K562 (cell line): ENCODE data around the gene TEX30. TPM values are rescaled to one million over a fixed set of nuclear protein-coding genes. Genes with fewer than 3 reads are reported as not detected.
A peak's percentile ranks its signal among the peaks of the same experiment; 100 is the strongest.

Experiments used
- CREBBP ChIP-seq: IDR thresholded peaks from one replicate; pipeline ENCODE4 v1.6.1; 2012; ENCODE audit warnings: low read depth, mild to moderate bottlenecking, control low read depth, inconsistent platforms, low read length
- DEAF1 ChIP-seq: fragments of 450-650 bp; formaldehyde crosslinking; IDR thresholded peaks from 2 replicates; pipeline ENCODE4 v1.4.0; 2020; ENCODE audit warnings: mild to moderate bottlenecking, moderate library complexity
- EHMT2 ChIP-seq: fragments of 450-650 bp; IDR thresholded peaks from 2 replicates; pipeline ENCODE4 v1.6.1; 2018; ENCODE audit warnings: antibody characterized with exemption
- ID3 ChIP-seq, 2 experiments: fragments of 250-450 bp in 1 of 2; fragments of 450-650 bp in 1 of 2; sonication (Bioruptor Pico) in 1 of 2; IDR thresholded peaks; 2 replicates each; pipeline versions ENCODE4 v1.6.1 to v1.8.0; 2016 to 2021; ENCODE audit warnings: mild to moderate bottlenecking in 2 of 2, moderate library complexity in 2 of 2, missing compliant biosample characterization in 1 of 2, missing genetic modification characterization in 1 of 2
- KDM4B ChIP-seq, 2 experiments: fragments of 450-650 bp in 1 of 2; sonication (generic) in 1 of 2; IDR thresholded peaks; 2 replicates each; pipeline ENCODE4 v1.6.1; 2016 to 2017; ENCODE audit warnings: borderline replicate concordance in 2 of 2, antibody characterized with exemption in 1 of 2, low read depth in 1 of 2, mild to moderate bottlenecking in 1 of 2
- LCOR ChIP-seq: sonication (generic); formaldehyde crosslinking; IDR thresholded peaks from 2 replicates; pipeline ENCODE4 v1.8.0; 2022; ENCODE audit warnings: mild to moderate bottlenecking, missing genetic modification reagents
- MCM5 ChIP-seq: fragments of 450-650 bp; IDR thresholded peaks from 2 replicates; pipeline ENCODE4 v1.6.1; 2016; ENCODE audit warnings: low read depth
- MEIS2 ChIP-seq: fragments of 450-650 bp; IDR thresholded peaks from 2 replicates; pipeline ENCODE4 v1.6.1; 2014; ENCODE audit warnings: mild to moderate bottlenecking; ENCODE audit not compliant: partially characterized antibody
- NONO ChIP-seq, 2 experiments: fragments of 200-400 bp in 1 of 2; fragments of 450-650 bp in 1 of 2; formaldehyde crosslinking in 1 of 2; IDR thresholded peaks; 2 replicates each; pipeline ENCODE4 v1.6.1; 2017; ENCODE audit warnings: low read depth in 2 of 2, mild to moderate bottlenecking in 2 of 2, moderate library complexity in 2 of 2, low read length in 1 of 2
- PHTF2 ChIP-seq: fragments of 250-450 bp; sonication (Bioruptor Pico); IDR thresholded peaks from 2 replicates; pipeline ENCODE4 v1.5.0; 2021; ENCODE audit warnings: mild to moderate bottlenecking
- POLR2G ChIP-seq: fragments of 200-400 bp; formaldehyde crosslinking; IDR thresholded peaks from 2 replicates; pipeline ENCODE4 v1.6.1; 2017; ENCODE audit warnings: low read depth, mild to moderate bottlenecking, antibody characterized with exemption, low read length, moderate library complexity
- SMARCA4 ChIP-seq: fragments of 450-650 bp; IDR thresholded peaks from 2 replicates; pipeline ENCODE4 v1.6.1; 2016
- TBP ChIP-seq: optimal IDR thresholded peaks from 2 replicates; pipeline ENCODE3; 2011; ENCODE audit warnings: low read depth, low read length, improper control_type of control experiment
- ZNF217 ChIP-seq: sonication (generic); formaldehyde crosslinking; IDR thresholded peaks from 2 replicates; pipeline ENCODE4 v1.8.0; 2022; ENCODE audit warnings: mild to moderate bottlenecking, missing genetic modification reagents
- ZNF561 ChIP-seq: fragments of 450-650 bp; formaldehyde crosslinking; conservative IDR thresholded peaks from 2 replicates; pipeline ENCODE4 v1.4.0; 2020; ENCODE audit warnings: mild to moderate bottlenecking, moderate library complexity
- ZNF57 ChIP-seq: fragments of 450-650 bp; formaldehyde crosslinking; IDR thresholded peaks from 2 replicates; pipeline ENCODE4 v1.4.0; 2020; ENCODE audit warnings: mild to moderate bottlenecking, moderate library complexity
- polyA plus RNA-seq, 8 experiments: library from polyadenylated mRNA; depleted of rRNA in 4 of 8; stranded (reverse) in 5 of 8; unstranded in 3 of 8; fragments of >200 nt; fragmentation: Nextera tagmentation in 2 of 8; fragmentation: Illumina TruSeq in 1 of 8; extraction: Ambion mirVana in 2 of 8; extraction: Trizol in 1 of 8; gene quantifications; 2 replicates each; pipeline versions ENCODE4 v1.2.1 to v1.2.3, GENCODE V29; 2011 to 2014; ENCODE audit warnings: inconsistent platforms in 1 of 8, missing spikeins in 1 of 8
- total RNA-seq, 7 experiments: library from RNA; depleted of rRNA in 6 of 7; stranded (reverse); fragments of >200 nt in 6 of 7; fragmentation: Illumina TruSeq in 2 of 7; extraction: Trizol in 2 of 7; gene quantifications; 2 replicates each; pipeline versions ENCODE4 v1.2.1 to v1.2.3, GENCODE V29; 2011 to 2021; ENCODE audit warnings: low replicate concordance in 1 of 7
- TF ChIP-seq, protein P1 (sequence below): fragments of 250-450 bp; sonication (Bioruptor Pico); IDR thresholded peaks from 2 replicates; pipeline ENCODE4 v1.8.0; 2022; ENCODE audit warnings: inconsistent platforms, mild to moderate bottlenecking, moderate library complexity, borderline replicate concordance
- TF ChIP-seq, protein P2 (sequence below): sonication (generic); formaldehyde crosslinking; IDR thresholded peaks from 2 replicates; pipeline ENCODE4 v1.8.0; 2023; ENCODE audit warnings: missing genetic modification reagents, mild to moderate bottlenecking, borderline replicate concordance

TEX30 gene
- total and polyA plus RNA-seq, 9 of the 15 experiments (the other 6 are each of a cell fraction or from before 2014, with no cell fraction given), result 24.1 to 143 (median 37.3) TPM

DNA sequence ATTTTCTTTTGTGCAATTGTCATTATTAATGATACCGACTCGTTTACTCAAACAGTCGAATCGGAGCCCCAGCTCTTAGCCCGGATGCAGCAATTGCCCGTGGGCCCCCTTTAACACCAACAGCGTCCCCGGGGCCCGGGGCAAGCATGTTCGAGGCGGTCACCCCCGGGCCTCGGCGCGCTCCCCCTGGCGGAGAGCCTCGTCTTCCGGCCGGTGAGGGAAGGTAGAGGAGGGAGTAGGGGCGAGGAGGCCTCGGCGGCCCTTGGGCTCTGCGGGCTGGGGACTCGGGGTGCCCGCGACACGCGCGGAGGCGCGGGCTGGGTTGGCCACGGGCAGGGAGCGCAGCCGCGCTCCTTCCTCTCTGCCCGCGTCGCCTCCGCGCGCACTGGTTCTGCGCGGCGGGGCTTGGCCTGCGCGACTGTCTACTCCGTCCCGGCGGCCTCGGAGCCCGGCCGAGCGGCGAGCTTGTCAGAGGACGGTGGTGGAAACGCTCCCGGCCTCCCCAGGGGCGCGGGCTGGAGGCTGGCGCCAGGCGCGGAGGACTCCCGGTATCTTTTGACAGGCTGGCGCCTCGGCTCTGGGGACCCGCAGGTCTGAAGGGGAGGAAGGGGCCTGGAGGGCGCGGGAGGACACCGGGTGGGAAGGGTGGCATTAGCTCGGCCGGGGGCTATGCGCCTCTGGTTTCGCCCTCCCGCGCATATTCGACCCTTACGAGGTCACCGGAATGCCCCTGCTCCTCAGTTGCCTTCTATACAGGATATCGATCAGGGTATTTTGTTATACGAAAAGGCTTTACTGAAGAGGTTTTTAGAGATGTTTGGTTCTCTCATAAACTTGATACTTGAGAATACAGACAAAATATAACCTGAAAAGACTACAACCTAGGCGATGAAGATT lies 26.8 kb upstream of the TEX30 start (continued):
- TF ChIP-seq, protein P1, sequence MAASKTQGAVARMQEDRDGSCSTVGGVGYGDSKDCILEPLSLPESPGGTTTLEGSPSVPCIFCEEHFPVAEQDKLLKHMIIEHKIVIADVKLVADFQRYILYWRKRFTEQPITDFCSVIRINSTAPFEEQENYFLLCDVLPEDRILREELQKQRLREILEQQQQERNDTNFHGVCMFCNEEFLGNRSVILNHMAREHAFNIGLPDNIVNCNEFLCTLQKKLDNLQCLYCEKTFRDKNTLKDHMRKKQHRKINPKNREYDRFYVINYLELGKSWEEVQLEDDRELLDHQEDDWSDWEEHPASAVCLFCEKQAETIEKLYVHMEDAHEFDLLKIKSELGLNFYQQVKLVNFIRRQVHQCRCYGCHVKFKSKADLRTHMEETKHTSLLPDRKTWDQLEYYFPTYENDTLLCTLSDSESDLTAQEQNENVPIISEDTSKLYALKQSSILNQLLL (CRISPR knock-in tag), result no peak
- TF ChIP-seq KDM4B (IDR thresholded peaks at IDR 0.05; ENCODE audit: borderline replicate concordance in 2 of 2, low read depth in 1 of 2) (no peak), MEIS2 (no peak), ZNF217 (CRISPR knock-in tag) (no peak), DEAF1 (CRISPR knock-in tag) (no peak), ZNF57 (CRISPR knock-in tag) (no peak), MCM5 (no peak), PHTF2 (CRISPR knock-in tag) (no peak), LCOR (CRISPR knock-in tag) (no peak), ZNF561 (no peak), ID3 (CRISPR knock-in tag; IDR thresholded peaks at IDR 0.05) (no peak), ID3 (tag; IDR thresholded peaks at IDR 0.05) (no peak), NONO (IDR thresholded peaks at IDR 0.05; ENCODE audit: low read depth in 2 of 2, low read length in 1 of 2) (peak in 1 of 2 experiments; percentile 26; a peak in 1 of 4 replicates), POLR2G (peak; percentile 87), TBP (peak; percentile 54), CREBBP (no peak), SMARCA4 (0 out of 2 replicates have a peak, but pooled peaks have one; percentile 1), EHMT2 (no peak)
- TF ChIP-seq, protein P2, sequence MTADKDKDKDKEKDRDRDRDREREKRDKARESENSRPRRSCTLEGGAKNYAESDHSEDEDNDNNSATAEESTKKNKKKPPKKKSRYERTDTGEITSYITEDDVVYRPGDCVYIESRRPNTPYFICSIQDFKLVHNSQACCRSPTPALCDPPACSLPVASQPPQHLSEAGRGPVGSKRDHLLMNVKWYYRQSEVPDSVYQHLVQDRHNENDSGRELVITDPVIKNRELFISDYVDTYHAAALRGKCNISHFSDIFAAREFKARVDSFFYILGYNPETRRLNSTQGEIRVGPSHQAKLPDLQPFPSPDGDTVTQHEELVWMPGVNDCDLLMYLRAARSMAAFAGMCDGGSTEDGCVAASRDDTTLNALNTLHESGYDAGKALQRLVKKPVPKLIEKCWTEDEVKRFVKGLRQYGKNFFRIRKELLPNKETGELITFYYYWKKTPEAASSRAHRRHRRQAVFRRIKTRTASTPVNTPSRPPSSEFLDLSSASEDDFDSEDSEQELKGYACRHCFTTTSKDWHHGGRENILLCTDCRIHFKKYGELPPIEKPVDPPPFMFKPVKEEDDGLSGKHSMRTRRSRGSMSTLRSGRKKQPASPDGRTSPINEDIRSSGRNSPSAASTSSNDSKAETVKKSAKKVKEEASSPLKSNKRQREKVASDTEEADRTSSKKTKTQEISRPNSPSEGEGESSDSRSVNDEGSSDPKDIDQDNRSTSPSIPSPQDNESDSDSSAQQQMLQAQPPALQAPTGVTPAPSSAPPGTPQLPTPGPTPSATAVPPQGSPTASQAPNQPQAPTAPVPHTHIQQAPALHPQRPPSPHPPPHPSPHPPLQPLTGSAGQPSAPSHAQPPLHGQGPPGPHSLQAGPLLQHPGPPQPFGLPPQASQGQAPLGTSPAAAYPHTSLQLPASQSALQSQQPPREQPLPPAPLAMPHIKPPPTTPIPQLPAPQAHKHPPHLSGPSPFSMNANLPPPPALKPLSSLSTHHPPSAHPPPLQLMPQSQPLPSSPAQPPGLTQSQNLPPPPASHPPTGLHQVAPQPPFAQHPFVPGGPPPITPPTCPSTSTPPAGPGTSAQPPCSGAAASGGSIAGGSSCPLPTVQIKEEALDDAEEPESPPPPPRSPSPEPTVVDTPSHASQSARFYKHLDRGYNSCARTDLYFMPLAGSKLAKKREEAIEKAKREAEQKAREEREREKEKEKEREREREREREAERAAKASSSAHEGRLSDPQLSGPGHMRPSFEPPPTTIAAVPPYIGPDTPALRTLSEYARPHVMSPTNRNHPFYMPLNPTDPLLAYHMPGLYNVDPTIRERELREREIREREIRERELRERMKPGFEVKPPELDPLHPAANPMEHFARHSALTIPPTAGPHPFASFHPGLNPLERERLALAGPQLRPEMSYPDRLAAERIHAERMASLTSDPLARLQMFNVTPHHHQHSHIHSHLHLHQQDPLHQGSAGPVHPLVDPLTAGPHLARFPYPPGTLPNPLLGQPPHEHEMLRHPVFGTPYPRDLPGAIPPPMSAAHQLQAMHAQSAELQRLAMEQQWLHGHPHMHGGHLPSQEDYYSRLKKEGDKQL, result no peak
